Fibroblast of pulmonary artery (primary cell): ENCODE results near the gene YAF2.

Experiments
- DNase-seq: peaks from one replicate; pipeline ENCODE4 v3.0.0-alpha.2; 2010; ENCODE audit warnings: low read depth
- H3K4me3 ChIP-seq: replicated peaks from 2 replicates; pipeline ENCODE4 v1.5.1; 2011; ENCODE audit warnings: low read depth, mild to moderate bottlenecking, control low read depth, low read length, moderate library complexity
- CTCF ChIP-seq: IDR thresholded peaks from 2 replicates; pipeline ENCODE4 v1.5.1; 2011; ENCODE audit warnings: mild to moderate bottlenecking, control low read depth, low read length, inconsistent platforms; ENCODE audit errors: missing control alignments

YAF2 gene

GRCh38 chr12:42156232-42156631, 81.8 kb downstream of the YAF2 start:
- no peak overlapping the region for H3K4me3 ChIP-seq
- TF ChIP-seq CTCF = no peak
- DNase-seq = no peak

GRCh38 chr12:42145552-42146215, 92.4 kb downstream of the YAF2 start:
- H3K4me3 ChIP-seq = no peak overlapping the region
- TF ChIP-seq CTCF = no peak
- no peak for DNase-seq

- H3K4me3 ChIP-seq = peak overlapping the region; percentile 67
- no peak for TF ChIP-seq CTCF
- no peak for DNase-seq
Observed at GRCh38 chr12:42145197-42145549, 92.9 kb downstream of the YAF2 start.

GRCh38 chr12:42144408-42145196, 93.4 kb downstream of the YAF2 start, which contains the start of gene GXYLT1:
Gene GXYLT1 (minus strand): TSS chr12:42144874. CDS start chr12:42144646, 228 bp downstream.
- peak; percentile 94 for DNase-seq
- no peak for TF ChIP-seq CTCF

GRCh38 chr12:42144158-42144407, 94.0 kb downstream of the YAF2 start:
- no peak for TF ChIP-seq CTCF
- no peak for DNase-seq
- H3K4me3 ChIP-seq = peak overlapping the region; percentile 67

More at GRCh38 chr12:42144408-42145196, 93.4 kb downstream of the YAF2 start, which contains the start of gene GXYLT1:
- H3K4me3 ChIP-seq = peak within 1 kb of the TSS; percentile 67

- peak; percentile 43 for DNase-seq
- H3K4me3 ChIP-seq = peak overlapping the region; percentile 67
- no peak for TF ChIP-seq CTCF
Observed at GRCh38 chr12:42143452-42144157, 94.4 kb downstream of the YAF2 start.
